Skeletal muscle cell (primary cell): ENCODE results near the gene ATP13A1.
"Not testable (repeated sequence)": the region's sequence is repeated elsewhere in the genome, so short reads cannot be mapped to it uniquely, and the experiment has no call there.

ENCODE experiments used
- DNase-seq: peaks from one replicate; pipeline ENCODE4 v3.0.0-alpha.2; 2010; ENCODE audit warnings: low read depth
- H3K4me3 ChIP-seq: 2 replicates; pipeline ENCODE4 v1.5.1; 2011; ENCODE audit warnings: low read depth, mild to moderate bottlenecking, control low read depth, low read length, moderate library complexity

The ATP13A1 gene

DNA sequence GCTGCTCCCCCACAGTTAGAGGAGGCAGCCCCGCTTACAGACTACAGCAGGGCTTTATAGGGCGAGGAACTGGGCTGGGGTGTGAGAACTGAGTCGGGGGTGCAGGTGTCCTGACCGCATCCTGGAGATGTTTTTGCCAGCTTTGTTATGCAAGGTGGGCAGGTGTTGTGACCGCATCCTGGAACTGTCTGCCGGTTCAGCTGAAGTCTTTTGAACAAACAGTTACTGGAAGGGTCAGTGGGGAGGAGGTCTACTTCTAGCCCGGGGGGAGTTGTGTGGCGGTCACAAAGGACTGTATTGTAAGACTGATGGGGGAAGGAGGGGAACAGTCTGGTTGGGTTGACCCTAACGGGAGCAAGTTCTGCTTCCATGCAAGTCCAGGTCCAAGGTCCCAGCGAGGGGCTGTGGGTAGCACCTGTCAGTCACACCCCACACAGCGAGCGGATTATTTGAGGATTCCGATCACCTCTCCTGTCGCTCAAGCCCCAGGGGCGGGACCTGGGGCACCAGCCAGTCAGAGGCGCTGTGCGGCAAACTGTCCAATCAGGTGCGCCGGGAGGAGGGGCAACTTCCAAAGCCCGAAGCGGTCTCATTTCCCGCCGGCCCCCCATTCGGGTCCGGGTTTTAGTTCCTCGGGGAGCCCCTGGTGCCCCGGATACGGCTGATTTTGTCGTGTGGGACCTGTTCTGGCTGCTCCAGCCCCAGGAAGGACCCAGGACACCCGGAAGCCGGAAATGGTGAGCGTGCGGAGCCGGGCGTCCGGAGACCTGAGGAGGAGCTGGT, 4.9 kb upstream of the ATP13A1 start, which contains the start of gene ZNF101:
TSS of gene ZNF101 (plus strand) at position 610 of the 783 bp plus-strand sequence. CDS start at position 735, 125 bp downstream.
- peak; percentile 47 for DNase-seq
- H3K4me3 ChIP-seq, result peak within 1 kb of the TSS; percentile 77

DNA sequence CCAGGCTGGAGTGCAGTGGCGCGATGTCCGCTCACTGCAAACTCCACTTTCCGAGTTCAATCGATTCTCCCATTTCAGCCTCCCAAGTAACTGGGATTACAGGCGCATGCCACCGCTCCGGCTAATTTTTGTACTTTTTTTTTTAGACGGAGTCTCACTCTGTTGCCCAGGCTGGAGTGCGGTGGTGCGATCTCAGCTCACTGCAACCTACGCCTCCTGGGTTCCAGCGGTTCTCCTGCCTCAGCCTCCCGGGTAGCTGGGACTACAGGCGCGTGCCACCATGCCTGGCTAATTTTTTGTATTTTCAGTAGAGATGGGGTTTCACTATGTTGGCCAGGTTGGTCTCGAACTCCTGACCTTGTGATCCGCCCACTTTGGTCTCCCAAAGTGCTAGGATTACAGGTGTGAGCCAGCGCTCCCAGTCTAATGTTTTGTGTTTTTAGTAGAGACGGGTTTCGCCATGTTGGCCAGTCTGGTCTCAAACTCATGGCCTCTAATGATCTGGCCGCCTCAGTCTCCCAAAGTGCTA, 2.0 kb upstream of the ATP13A1 start:
- DNase-seq, H3K4me3 ChIP-seq: not testable (repeated sequence)

DNA sequence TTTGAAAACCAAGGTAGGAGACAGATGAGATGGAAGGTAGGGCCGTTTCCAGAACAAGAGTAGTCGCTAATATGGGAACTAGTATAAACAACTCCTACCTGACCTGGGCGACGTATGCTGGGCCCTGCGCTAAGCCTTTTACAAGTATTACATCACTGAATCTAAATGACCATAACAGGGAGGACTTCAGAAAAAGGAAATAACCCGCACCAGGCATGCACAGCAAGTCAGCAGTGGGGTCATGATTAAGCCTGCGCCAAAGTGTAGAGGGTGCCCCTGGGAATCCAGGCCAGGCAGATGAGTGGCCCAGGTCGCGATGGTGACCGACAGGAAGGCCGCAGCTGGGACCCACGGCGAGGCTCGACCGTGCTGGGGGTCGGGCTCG, 613 bp downstream of the ATP13A1 start:
- DNase-seq, result no peak
- H3K4me3 ChIP-seq, result peak overlapping the region; percentile 98

DNA sequence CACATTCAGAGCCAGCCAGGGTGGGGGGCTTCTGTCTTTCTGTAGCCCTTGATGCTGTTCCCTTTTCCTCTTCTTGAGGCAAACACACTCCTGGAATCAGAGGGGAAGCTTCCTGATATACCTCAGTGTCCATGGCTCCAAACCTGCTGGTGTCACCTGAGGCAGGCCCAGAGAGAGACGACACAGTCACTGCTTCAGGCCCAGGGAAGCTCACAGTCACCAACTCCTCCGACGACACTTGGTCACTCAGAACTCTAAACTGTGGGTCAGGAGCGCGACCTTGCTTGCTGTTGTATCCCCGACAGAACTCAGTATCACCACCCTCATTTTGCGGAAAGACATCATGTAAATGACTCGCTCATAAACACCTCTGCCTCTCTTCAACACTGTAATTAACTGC, 1.1 kb downstream of the ATP13A1 start:
- H3K4me3 ChIP-seq, result peak overlapping the region; percentile 98
- DNase-seq, result no peak

DNA sequence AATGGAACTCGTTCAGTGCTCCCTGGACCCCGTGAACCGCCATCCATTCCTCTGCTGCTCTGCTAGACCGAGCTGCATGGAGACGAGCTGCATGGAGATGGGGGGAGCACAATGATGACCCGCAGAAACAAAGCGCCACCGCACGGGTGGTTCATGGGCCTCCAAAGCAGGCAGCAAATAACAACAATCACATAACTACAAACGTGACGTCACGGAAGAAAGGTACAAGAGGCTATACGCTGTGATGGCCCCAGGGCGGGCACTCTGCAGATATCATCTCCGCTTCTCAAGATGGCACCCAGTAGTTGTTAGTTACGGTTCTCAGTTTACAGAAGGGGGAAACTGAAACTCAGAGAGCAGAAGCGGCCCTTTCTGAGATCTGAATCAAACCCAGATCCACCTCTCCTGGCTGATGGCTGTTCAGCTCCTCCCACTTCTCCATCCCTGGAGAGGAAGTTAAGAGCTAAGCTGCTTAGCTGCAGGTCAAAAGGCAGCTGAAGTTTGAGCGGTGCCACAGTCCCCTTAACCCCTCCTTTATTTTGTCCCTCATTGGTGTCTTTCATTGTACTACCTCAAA, 1.7 kb downstream of the ATP13A1 start:
- no peak for DNase-seq
- peak overlapping the region; percentile 98 for H3K4me3 ChIP-seq

DNA sequence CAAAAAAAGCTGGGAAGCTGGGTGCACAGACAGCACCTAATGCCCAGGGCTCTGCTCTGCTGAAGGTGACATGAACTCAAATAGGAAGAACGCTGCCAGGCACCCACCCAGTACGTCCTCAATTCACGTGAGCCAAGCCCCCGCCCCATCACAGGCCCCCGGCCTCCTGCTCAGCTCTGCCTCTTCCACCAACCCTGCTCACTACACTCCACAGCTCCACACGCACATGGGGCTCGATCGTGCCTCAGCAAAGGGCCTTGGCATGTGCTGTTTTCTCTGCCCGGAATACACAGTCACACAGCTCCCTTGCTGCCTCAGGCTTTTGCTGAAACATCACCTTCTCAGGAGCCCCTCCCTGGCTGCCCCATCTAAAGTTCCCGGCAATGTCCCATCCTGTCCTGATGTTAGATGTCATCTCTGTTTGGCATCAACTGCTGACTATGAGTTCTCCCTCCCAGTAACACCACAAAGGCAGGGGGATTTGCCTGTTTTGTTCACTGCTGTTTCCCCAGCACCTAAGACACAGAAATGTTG, 2.3 kb downstream of the ATP13A1 start:
- no peak for DNase-seq
- no peak overlapping the region for H3K4me3 ChIP-seq

DNA sequence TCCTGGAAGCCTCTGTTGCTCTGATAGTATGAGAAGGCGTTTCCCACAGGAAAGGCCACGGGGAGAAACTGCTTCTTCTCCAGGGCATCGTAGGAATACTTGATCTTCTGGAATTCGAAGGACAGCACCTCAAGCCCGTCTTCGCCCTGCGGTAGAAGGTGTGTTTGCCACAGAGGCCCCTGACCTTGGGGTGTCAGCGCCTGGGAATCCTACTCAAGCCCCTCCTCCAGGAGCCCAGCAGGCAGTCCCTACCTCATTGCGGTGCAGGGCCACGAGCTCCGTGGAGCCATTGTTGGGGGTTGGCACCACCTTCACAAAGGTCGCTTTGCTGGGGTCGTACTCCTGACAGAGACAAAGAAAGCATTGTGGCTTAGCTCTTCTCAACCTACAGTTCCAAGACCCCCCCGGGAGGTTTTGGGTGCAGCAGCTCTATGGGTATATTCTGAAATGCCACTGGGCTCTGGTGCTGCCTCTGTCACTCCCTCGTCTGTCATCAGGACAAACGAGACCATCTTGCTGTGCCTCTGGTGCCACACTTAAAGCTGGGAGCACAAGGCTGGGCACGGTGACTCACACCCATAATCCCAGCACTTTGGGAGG, 3.7 kb downstream of the ATP13A1 start:
- H3K4me3 ChIP-seq, result no peak overlapping the region
- no peak for DNase-seq

DNA sequence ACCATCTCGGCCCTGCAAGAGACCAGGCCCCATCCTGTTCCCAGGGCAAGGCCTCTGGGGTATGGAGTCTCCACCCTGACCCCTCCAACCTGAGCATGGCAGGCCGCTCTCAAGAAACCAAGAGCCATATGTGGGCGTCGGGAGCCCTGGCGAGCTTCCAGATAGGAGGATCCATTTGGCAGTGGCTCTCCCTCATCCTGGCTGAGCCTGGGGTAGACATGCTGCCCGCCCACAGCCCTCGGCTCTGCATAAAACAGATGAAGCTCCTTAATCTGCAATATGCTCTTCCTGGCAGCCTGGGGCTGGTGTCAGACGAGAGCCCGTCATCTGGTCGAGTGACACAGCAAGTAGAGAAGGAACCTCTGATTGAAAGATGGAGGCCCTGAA, 6.1 kb downstream of the ATP13A1 start:
- DNase-seq, result no peak
- no peak overlapping the region for H3K4me3 ChIP-seq

DNA sequence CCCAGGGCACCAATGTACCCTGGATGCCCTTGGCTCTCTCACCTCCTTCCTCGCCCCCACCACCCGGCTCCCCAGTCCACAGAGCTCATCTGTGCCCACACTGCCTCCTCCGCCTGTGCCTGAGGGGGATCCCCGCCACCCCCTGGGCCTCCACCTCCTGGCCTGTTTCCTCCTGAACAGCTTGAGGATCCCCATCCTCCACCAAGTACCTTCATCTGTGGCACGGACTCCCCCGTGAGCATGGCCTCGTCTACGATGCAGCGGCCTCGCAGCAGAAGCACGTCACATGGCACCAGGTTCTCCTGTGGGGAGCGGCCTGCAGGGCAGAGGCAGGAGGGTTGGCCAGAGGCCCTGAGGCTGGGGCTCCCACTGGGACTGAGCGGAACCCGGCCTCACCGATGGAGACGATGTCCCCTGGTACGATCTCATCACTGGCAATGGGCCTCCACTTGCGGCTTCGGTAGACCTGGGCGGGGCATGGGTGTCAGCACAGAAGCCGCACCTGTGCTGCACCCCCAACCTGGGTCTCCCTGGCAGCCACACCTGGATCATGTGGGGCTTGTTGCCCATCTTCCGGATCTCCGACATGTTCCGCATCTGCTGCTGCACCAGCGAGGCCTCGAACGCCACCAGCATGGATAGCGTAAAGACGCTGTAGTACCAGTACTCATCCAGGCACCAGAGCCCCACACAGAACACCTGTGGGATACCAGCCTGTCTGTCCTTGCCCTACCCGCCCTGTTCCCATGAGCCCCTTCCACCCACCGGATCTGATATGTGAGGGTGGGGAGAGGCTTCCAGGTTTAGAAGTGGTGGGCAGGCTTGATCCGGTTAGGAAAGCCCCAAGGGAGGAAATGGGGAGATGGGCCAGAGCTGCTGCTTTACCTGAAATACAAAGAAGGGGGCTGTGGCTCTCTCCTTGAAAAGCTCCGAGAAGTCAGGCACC, 6.8 kb downstream of the ATP13A1 start:
- H3K4me3 ChIP-seq, result no peak overlapping the region
- no peak for DNase-seq

DNA sequence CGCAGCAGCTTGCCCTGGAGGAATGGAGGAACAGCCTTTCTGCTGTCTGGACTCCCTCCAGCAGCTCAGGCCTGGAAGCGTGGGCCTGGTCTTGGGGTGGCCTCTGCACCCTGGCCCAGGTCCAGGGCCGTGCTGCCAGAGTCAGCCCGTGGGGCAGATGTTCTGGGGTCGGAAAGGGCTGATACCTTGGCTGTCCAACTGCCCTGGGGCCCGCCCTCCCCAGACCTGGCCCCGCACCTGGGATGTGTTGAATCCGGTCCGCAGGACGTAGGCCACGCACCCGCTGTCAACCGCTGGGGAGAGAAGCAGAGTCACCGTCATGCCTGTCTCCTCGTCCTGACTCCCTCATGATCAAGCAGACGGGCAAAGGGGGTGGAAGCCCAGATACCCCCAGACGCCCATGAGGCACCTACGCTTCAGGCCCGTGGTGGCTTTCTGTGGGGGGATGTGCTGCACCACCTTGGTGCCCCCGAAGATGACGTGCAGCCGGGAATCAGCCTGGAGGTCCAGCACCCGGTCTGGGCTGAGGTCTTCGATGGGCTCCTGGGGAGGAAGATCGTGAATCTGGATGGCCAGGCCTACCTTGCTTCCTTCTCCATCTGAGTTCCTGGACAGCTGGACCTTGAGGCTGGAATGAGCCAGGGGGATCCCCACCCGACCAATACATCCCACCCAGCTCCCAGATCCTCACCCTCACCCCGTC, 7.7 kb downstream of the ATP13A1 start:
- no peak overlapping the region for H3K4me3 ChIP-seq
- no peak for DNase-seq

DNA sequence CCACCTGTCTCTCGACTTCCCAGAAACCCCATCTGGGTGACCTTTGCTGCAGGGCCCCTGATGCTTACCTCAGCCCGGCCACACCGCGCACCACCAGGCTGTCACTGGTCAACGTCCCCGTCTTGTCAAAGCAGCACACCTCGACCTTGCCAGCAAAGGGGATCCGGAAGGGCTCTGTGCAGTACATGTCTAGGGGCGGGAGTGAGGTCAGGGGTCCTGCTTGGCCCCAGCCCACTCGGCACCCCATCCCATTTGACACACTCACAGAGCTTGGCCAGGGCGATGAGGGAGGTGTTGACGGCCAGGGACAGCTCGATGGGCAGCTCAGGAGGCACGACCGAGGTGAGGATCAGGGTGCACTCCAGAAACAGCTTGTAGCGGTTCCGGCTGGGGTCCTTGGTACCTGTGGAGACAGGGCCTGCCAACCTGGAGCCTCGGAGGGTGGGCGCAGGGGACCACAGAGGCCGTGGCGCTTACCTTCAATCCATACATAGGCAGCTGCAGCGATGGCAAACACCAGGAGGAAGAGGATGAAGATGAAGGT, 8.4 kb downstream of the ATP13A1 start:
- DNase-seq, result no peak
- no peak overlapping the region for H3K4me3 ChIP-seq

DNA sequence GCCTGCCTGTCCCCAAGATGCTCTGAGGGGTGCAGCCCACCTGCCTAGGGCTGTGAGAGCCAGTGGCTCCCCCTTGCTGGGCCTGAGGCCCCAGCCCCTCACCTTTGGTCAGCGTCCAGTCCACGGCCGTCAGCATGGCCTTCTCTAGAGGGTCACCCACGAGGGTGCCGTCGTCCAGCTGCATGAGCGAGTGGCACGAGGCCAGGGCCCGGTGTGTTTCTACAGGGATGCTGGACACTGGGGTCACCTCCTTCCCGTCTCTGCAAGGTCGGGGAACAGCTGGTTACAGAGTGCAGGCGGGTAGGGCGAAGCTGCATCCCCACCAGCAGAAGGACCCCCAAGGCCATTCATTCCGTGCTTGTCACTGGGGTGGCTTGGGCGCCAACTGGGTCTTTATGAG, 9.0 kb downstream of the ATP13A1 start:
- no peak for DNase-seq
- H3K4me3 ChIP-seq, result no peak overlapping the region

DNA sequence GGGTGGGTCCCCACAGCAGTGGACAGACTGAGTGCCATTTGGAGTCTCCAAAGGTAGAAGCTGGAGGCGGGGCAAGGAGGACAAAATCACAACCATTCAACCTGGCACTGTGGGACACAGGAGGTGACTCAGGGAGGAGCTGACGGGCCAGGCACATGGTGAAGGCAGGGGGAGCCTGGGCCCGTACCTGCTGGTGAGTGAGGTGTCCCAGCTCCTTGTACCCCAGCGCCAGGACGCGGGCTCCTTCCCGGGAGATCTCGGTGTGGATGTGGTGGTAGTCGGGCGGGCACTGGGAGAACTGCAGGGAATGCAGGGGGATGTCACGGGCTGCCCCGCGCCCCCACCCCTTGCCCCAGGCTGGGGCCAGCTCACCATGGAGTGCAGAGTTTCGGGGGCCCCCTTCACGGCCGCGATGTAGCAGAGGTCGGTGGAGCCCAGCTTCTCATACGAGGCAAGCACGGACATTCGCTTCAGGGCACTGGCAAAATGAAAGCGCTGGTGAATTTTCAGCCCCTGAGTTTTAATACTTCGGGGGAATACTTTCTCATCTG, 9.8 kb downstream of the ATP13A1 start:
- no peak overlapping the region for H3K4me3 ChIP-seq
- no peak for DNase-seq

DNA sequence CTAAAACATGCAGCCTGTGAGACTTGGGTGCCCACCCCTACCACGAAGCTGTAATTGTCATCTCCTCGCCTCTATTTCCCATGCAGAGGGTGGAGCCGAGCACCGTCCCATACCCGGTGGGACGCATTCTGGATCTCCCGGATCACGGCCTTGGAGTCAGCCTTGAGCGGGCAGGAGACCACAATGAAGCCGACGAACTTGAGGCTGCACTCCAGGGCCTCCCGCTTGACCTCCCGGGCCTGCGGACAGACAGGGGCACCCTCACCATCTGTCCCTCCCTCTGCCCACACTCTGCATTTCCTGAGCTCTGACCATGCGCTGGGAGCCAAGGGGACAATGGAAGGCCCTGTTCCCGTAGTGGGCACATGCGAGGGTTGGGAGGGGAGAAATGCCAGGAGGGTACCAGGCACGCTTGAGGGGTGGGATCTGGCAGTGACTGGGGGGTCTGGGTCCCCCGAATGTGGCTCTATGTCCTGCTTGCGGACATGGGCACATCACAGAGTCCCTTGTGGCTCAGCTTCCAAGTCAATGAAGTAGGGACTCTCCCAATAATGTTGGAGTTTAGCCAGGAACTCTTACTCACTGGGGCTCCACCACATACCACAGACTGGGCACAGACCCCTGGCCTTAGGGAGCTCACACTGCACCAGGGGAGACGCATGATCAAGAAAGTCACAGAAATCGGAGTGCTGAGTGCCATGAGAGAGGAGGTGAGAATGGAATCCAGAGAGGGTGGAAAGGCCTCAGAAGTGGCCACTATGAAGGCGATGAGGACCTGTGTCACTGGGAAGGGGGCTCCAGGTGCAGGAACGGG, 10.8 kb downstream of the ATP13A1 start:
- no peak overlapping the region for H3K4me3 ChIP-seq
- DNase-seq, result no peak

DNA sequence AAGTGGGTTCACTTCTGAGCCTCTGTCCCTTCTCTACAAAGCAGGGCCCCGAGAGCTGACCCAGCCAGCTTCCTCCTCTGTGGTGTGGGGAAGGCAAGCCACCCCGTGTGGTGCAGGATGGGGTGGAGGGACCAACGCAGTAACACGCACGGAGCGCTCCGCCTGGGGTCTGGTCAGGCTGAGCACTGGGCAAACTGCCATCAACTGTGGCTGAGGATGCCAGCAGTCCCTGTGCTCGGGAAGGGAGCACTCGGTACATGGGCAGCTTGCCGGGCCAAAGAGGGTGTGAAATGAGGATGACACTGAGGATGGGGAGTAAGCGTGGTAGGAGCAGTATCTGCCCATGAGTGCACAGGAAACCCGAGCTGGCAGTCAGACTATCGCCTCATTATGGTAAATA, 12.4 kb downstream of the ATP13A1 start:
- no peak for DNase-seq

DNA sequence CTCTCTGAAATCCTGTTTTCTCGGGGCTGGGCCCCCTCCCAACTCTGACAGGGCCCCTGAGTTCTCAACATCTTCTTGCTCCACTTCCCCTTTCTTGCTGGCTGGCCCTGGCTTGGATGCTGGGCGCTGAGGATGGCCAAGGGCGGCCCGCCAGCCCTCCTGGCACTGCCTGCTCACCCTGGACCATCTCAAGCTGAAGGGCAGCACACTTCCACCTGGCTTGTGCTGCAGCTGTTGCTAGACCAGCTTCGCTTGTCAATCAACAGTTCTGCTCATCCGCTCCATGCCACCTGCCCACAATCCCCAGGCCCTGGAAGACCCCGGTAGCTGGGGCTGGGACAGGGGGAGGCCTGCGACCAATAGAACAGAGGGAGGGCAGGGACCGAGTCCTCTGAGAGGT, 13.1 kb downstream of the ATP13A1 start:
- no peak overlapping the region for H3K4me3 ChIP-seq
- no peak for DNase-seq

More for the DNA sequence above, 12.4 kb downstream of the ATP13A1 start:
- H3K4me3 ChIP-seq, result no peak overlapping the region

DNA sequence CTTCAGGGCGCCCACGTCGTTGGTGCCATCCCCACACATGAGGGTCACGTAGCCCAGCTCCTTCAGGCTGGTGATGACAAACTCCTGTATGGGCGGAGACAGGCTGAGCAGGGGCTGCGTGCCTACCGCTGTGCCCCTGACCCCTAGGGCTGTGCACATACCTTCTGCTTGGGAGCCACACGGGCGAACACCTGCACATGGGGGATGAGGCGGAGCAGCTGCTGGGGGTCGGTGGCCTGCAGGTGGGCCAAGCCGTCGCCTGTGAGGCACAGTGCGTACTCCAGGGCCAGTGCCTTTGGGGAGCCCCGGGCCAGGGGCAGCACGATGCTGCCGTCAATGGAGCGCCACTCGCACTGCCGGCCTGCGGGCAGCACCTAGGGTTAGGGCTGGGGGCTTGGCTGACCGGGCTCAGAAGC, 13.9 kb downstream of the ATP13A1 start:
- no peak for DNase-seq
- H3K4me3 ChIP-seq, result no peak overlapping the region
